HFFc6 (cell line): ENCODE measurements around the gene GLYATL1. TPM values are rescaled to one million over a fixed set of nuclear protein-coding genes. Genes with fewer than 3 reads are reported as not detected.
"Not testable (repeated sequence)": the region's sequence is repeated elsewhere in the genome, so short reads cannot be mapped to it uniquely, and the experiment has no call there.

Experiments used
- DNase-seq: peaks from one replicate; pipeline ENCODE4 v3.0.0-alpha.2; 2018
- H3K27ac Mint-ChIP-seq: 2 replicates; pipeline ENCODE4 v1.8.0; 2020; ENCODE audit warnings: mild to moderate bottlenecking, mixed read lengths
- H3K27me3 Mint-ChIP-seq: 2 replicates; pipeline ENCODE4 v1.8.0; 2021; ENCODE audit warnings: mild to moderate bottlenecking, moderate library complexity, mixed read lengths; ENCODE audit not compliant: insufficient read depth
- H3K36me3 Mint-ChIP-seq: 2 replicates; pipeline ENCODE4 v1.8.0; 2021; ENCODE audit warnings: low read depth, mixed read lengths
- H3K4me1 Mint-ChIP-seq: 2 replicates; pipeline ENCODE4 v1.8.0; 2020; ENCODE audit warnings: low read depth, mixed read lengths
- H3K4me3 Mint-ChIP-seq: 2 replicates; pipeline ENCODE4 v1.8.0; 2020; ENCODE audit warnings: mild to moderate bottlenecking, moderate library complexity, mixed read lengths
- H3K9me3 Mint-ChIP-seq: 2 replicates; pipeline ENCODE4 v1.8.0; 2020; ENCODE audit warnings: mild to moderate bottlenecking, mixed read lengths
- total RNA-seq, 6 experiments: library from RNA; stranded (reverse); fragmentation: NEBNext Ultra II Directional; extraction: Animal tissue kit (Norgen Biotek cat#: 25700); gene quantifications; 2 replicates in 1 of 6; 3 replicates in 5 of 6; pipeline ENCODE4 v1.2.3, GENCODE V29; 2021
- TF ChIP-seq, protein P1 (sequence below): fragments of 200-600 bp; sonication (generic); IDR thresholded peaks from 2 replicates; pipeline ENCODE4 v1.5.0; 2021; ENCODE audit warnings: antibody characterized with exemption, mild to moderate bottlenecking

Gene GLYATL1
- total RNA-seq, 6 experiments from 2014 or later: 0.14 to 0.33 (median 0.23) TPM; not detected in 2

DNA sequence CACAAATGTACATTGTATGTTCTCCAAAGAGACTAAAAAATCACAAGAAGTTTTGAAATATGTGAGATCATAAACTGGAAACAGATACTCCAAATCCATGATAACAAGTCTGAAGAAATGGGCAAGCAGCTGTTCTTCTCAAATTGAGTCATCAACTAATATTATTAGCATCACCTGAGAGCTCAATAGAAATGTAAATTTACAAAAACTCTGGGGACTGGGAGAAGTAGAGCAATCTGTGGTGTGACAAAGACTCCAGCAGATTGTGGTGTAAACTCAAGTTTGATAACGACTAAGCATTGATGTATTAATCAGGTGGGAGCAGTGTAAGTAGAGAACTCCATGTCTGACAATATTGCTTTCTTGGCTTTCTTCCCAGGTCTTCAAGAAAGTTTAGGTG is 53.2 kb downstream of the GLYATL1 start:
- Mint-ChIP-seq H3K36me3 (no peaks in the 10 kb centered on the region), H3K9me3 (no peaks in the 10 kb centered on the region), H3K4me1 (no peaks in the 10 kb centered on the region), H3K4me3 (no peak overlapping the region), H3K27ac (no peak overlapping the region), H3K27me3 (peaks cover 5% of the 10 kb centered on the region)
- no peak for DNase-seq
- TF ChIP-seq, protein P1, sequence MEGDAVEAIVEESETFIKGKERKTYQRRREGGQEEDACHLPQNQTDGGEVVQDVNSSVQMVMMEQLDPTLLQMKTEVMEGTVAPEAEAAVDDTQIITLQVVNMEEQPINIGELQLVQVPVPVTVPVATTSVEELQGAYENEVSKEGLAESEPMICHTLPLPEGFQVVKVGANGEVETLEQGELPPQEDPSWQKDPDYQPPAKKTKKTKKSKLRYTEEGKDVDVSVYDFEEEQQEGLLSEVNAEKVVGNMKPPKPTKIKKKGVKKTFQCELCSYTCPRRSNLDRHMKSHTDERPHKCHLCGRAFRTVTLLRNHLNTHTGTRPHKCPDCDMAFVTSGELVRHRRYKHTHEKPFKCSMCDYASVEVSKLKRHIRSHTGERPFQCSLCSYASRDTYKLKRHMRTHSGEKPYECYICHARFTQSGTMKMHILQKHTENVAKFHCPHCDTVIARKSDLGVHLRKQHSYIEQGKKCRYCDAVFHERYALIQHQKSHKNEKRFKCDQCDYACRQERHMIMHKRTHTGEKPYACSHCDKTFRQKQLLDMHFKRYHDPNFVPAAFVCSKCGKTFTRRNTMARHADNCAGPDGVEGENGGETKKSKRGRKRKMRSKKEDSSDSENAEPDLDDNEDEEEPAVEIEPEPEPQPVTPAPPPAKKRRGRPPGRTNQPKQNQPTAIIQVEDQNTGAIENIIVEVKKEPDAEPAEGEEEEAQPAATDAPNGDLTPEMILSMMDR: no peak

DNA sequence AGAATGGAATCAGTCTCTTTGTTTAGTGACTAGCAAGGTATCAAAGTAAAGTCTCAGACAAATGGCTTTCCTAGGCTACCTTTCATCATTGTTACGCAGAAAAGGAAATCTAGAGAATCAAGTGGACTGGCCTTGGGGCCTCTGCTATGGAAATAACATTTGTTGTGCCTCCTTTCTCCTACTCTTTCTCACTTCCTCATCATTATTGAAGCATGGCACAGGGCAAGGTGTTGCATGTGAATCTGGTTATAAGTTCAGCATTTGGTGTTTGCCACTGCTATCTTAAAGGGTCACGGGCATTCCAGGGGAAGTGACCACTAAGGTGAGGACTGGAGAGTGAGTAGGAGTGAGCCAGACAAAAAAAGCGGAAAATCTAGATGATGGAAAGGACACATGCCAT is 54.9 kb downstream of the GLYATL1 start:
- H3K4me3 Mint-ChIP-seq: no peak overlapping the region
- TF ChIP-seq, protein P1: no peak
- H3K27ac Mint-ChIP-seq: no peak overlapping the region
- H3K36me3 Mint-ChIP-seq: no peaks in the 10 kb centered on the region
- peaks cover 5% of the 10 kb centered on the region for H3K27me3 Mint-ChIP-seq
- no peaks in the 10 kb centered on the region for H3K9me3 Mint-ChIP-seq
- DNase-seq: no peak
- H3K4me1 Mint-ChIP-seq: no peaks in the 10 kb centered on the region

- Mint-ChIP-seq H3K36me3 (no peaks in the 10 kb centered on the region), H3K4me1 (no peaks in the 10 kb centered on the region), H3K27me3 (peaks cover 5% of the 10 kb centered on the region), H3K9me3 (no peaks in the 10 kb centered on the region), H3K27ac (no peak overlapping the region), H3K4me3 (no peak overlapping the region)
- TF ChIP-seq, protein P1: no peak
- DNase-seq: no peak
Measured at GRCh38 chr11:58998480-58999290, 59.4 kb downstream of the GLYATL1 start.

- DNase-seq: no peak
- TF ChIP-seq, protein P1: no peak
- Mint-ChIP-seq H3K36me3 (no peaks in the 10 kb centered on the region), H3K4me1 (no peaks in the 10 kb centered on the region), H3K27ac (no peak overlapping the region), H3K9me3 (no peaks in the 10 kb centered on the region), H3K4me3 (no peak overlapping the region), H3K27me3 (peaks cover 4% of the 10 kb centered on the region)
Measured at GRCh38 chr11:58999291-58999680, 60.0 kb downstream of the GLYATL1 start.

- Mint-ChIP-seq H3K4me3 (no peak overlapping the region), H3K36me3 (no peaks in the 10 kb centered on the region), H3K4me1 (no peaks in the 10 kb centered on the region), H3K27me3 (peaks cover 2% of the 10 kb centered on the region), H3K9me3 (no peaks in the 10 kb centered on the region), H3K27ac (no peak overlapping the region)
- TF ChIP-seq, protein P1: no peak
- no peak for DNase-seq
Measured at GRCh38 chr11:59000003-59000402, 60.7 kb downstream of the GLYATL1 start.

GRCh38 chr11:59002006-59002405 is 62.7 kb downstream of the GLYATL1 start:
- not testable (repeated sequence) for H3K36me3 Mint-ChIP-seq, H3K9me3 Mint-ChIP-seq, H3K27me3 Mint-ChIP-seq, H3K4me3 Mint-ChIP-seq, H3K27ac Mint-ChIP-seq, H3K4me1 Mint-ChIP-seq, DNase-seq

Other genes with a start within 250 kb of the GLYATL1 start
- gene GLYAT, start 207.5 kb upstream of the GLYATL1 start, total RNA-seq: not detected
- under 1 TPM in 4 of 6 experiments, not detected in 2; 0.12 to 0.75 (median 0.36) TPM for gene GLYATL2, start 94.8 kb upstream of the GLYATL1 start, total RNA-seq
- gene GLYATL1B, start 146.8 kb downstream of the GLYATL1 start, total RNA-seq: not detected
- 10 to 100 TPM in 5 of 6 experiments, 1 to 10 TPM in 1; 6.1 to 16.7 (median 13.5) TPM for gene FAM111B, start 167.7 kb downstream of the GLYATL1 start, total RNA-seq
- 10 to 100 TPM; 28.7 to 56.6 (median 46.7) TPM for gene FAM111A, start 203.4 kb downstream of the GLYATL1 start, total RNA-seq
- gene DTX4, start 232.6 kb downstream of the GLYATL1 start, total RNA-seq: 1 to 10 TPM; 3.2 to 4.6 (median 4.1) TPM